Activated naive CD8-positive, alpha-beta T cell treated with anti-CD3 and anti-CD28 coated beads, Interleukin-2, amount 50 U/mL, for 24 hours (primary cell): ENCODE measurements around the gene RNASE8.
"Not testable (repeated sequence)": the region's sequence is repeated elsewhere in the genome, so short reads cannot be mapped to it uniquely, and the experiment has no call there.

Source experiments
- ATAC-seq: fragments of 150-1000 bp; cut with Tn5 transposase; one replicate; pipeline ENCODE4 v1.10.0; 2021
- DNase-seq: peaks from one replicate; pipeline ENCODE4 v3.0.0; 2021
- H3K27ac Mint-ChIP-seq: one replicate; pipeline ENCODE4 v1.8.0; 2021; ENCODE audit warnings: mild to moderate bottlenecking, mixed read lengths
- H3K27me3 Mint-ChIP-seq: one replicate; pipeline ENCODE4 v1.8.0; 2021; ENCODE audit warnings: mixed read lengths
- H3K36me3 Mint-ChIP-seq: one replicate; pipeline ENCODE4 v1.8.0; 2021; ENCODE audit warnings: low read depth, mixed read lengths
- H3K4me1 Mint-ChIP-seq: one replicate; pipeline ENCODE4 v1.8.0; 2021; ENCODE audit warnings: mixed read lengths
- H3K4me3 Mint-ChIP-seq: one replicate; pipeline ENCODE4 v1.8.0; 2021; ENCODE audit warnings: mild to moderate bottlenecking, moderate library complexity, mixed read lengths
- H3K9me3 Mint-ChIP-seq: one replicate; pipeline ENCODE4 v1.8.0; 2021; ENCODE audit warnings: mixed read lengths

Gene RNASE8

DNA sequence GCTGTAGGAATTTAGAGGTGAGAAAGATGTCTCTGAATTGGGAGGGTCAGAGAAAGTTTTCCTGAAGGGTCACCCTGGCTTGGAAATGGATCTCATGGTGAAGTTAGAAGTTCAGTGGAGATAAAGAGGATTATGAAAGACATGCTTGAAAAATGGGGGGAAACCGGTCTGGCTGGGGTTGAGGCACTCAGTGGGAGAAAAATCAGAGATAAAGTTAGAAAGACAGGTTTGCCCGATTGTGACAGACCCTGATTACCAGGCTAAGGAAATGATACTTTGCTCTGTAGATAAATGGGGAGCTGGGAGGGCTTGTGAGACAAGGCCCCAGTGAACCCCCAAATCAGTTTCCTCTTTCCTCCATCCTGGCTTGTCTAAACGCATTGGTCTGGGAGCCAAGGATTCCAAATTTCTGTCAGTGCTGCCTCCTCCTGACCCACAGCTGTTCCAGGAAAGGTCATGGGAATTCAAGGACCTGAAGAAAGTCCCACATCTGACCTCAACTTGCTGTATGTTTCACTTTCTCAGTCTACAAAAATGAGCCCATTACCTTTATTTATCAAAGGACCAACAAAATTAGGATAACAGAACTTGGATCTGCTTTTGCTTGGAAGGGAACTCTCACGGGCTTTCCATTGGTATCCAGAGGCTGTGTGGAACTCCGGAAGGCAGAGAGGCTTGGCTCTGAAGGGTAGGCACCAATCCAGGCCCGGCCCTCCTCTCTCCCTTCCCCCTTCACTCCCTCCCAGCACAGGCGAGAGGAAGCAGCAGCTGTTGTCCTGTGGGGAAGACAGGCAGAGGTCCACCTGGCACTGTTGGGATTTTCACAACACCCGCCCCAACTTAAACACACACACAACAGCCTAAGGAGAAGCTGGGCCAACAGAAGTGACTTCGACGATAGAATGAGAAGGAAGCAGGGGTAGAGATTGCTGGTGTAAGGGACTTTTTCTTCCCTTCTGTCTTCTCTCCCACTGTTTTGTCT is 18.9 kb upstream of the RNASE8 start:
- no peak overlapping the region for H3K27ac Mint-ChIP-seq
- H3K27me3 Mint-ChIP-seq, result peaks cover 10% of the 10 kb centered on the region
- ATAC-seq, result no peak
- no peak overlapping the region for H3K4me3 Mint-ChIP-seq
- no peaks in the 10 kb centered on the region for H3K36me3 Mint-ChIP-seq
- no peaks in the 10 kb centered on the region for H3K9me3 Mint-ChIP-seq
- no peak for DNase-seq
- peaks cover 2% of the 10 kb centered on the region for H3K4me1 Mint-ChIP-seq

DNA sequence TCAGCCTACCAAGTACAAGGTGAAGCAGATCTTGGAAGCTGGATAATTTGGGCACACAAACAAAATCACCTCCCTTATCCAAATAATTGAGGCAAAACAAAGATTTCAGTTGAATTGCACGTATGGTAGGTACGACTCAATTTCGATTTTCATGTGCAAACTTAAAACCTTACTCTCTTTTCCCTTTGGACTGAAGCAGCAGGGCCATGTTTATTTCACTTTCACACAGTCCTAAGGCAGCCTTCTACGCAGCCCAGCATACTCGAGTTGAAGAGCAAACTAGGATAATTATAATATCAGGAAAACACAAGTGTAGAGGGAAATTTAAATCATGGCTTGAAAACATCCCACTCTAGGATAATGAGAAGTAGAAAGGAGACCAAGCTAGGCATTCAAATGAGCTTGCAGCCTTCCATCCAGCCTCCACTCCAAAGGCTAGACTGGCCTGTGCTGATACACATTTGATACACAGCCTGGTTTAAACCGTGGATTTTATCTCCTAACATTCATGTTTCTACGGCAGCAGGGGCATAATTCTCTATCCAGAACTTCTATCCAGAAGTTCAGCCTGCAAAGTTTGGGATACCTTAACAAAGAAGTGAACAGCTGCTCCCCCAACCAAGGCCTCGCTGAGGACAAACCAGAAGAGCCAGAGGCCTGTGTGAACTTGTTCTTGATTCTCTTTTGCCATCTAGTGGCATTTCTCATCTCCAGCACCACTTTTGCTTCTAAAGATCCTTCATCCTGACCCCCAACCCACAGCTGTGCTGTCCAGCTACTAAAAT is 17.8 kb upstream of the RNASE8 start:
- no peak overlapping the region for H3K27ac Mint-ChIP-seq
- H3K4me3 Mint-ChIP-seq, result no peak overlapping the region
- no peaks in the 10 kb centered on the region for H3K36me3 Mint-ChIP-seq
- ATAC-seq, result peak; percentile 57
- DNase-seq, result no peak
- no peaks in the 10 kb centered on the region for H3K9me3 Mint-ChIP-seq
- peaks cover 7% of the 10 kb centered on the region for H3K4me1 Mint-ChIP-seq
- peaks cover 14% of the 10 kb centered on the region for H3K27me3 Mint-ChIP-seq

DNA sequence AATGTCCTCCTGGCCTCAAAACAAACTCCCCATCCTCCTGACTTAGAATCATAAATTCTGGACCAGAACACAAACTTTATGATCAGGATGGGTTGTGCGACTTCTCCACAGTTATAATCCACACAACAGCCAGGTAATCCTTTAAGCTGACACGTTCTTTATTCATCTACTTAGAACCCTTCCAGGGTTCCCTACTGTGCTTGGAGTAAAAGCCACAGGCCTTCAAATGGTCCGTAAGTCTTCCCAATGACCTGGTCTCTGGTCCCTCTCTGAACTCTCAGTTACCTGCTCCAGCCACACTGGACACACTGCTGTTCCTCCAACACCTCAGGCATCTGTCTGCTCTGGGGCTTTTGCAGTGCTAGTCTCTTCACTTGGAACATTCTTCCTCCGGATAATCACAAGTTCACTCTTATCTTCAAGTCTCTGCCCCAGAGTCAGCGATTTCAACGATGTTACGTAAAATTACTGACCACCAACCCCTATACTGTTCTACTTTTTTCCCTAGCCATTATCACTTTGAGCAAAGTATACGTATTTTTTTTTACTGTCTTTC is 17.2 kb upstream of the RNASE8 start:
- Mint-ChIP-seq H3K36me3 (no peaks in the 10 kb centered on the region), H3K9me3 (no peaks in the 10 kb centered on the region), H3K27ac (no peak overlapping the region), H3K27me3 (peaks cover 19% of the 10 kb centered on the region), H3K4me3 (no peak overlapping the region), H3K4me1 (peaks cover 7% of the 10 kb centered on the region)
- DNase-seq (no peak), ATAC-seq (no peak)

DNA sequence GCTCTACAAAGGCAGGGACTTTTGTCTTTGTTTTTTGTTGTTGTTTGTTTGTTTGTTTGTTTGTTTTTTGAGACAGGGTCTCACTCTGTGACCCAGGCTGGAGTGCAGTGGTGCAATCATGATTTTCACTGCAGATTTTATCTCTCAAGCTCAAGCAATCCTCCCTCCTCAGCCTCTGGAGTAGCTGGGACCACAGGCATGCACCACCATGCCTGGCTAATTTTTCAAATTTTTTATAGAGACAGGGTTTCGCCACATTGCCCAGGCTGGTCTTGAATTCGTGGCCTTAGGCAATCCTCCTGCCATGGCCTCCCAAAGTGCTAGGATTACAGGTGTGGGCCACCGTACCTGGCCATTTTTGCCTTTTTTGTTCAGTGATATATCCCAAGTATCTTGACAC is 16.7 kb upstream of the RNASE8 start:
- not testable (repeated sequence) for H3K36me3 Mint-ChIP-seq, H3K27ac Mint-ChIP-seq, DNase-seq, H3K9me3 Mint-ChIP-seq, ATAC-seq, H3K4me1 Mint-ChIP-seq, H3K4me3 Mint-ChIP-seq
- H3K27me3 Mint-ChIP-seq, result peaks cover 19% of the 10 kb centered on the region

DNA sequence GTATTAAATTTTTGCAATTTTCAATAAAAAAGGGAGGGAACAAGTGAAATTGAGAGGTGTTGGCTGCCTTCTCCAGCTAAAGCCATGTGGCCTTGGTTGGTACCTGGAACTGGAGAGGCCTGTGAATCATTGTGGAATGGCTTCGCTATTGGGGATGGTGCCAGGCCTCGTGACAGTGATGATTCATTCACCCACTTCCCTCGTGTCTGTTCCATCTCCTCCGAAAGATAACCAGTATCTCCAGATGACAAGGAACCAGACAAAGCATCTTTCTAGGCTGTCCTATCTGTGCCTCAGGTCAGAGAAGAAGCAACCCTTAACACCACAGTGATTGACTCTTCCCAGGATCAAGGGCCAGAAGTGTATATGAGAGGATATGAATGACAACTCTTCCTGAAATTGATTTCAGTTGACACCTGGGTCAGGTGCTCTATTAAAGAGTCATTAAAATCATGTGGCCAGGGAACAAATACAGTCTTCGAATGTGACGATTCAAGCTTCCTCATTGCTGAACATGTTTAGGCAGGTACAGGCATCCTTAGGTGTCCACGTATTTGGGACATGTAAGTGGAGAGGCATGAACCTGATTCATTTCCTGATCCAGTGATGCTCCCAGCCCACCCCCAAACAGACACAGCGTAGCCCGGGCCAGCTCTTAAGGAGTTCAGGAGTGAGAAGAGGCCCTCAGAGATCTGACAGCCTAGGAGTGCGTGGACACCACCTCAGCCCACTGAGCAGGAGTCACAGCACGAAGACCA is 15.8 kb upstream of the RNASE8 start, which contains the start of gene RNASE7:
Gene RNASE7, plus strand, starts transcription at position 687 of the 758 bp plus-strand sequence. CDS start 631 bp downstream, outside the sequence.
- ATAC-seq (no peak), DNase-seq (no peak)
- no peak within 1 kb of the TSS for H3K4me3 Mint-ChIP-seq
- no peaks in the 10 kb centered on the region for H3K36me3 Mint-ChIP-seq
- peaks cover 7% of the 10 kb centered on the region for H3K4me1 Mint-ChIP-seq
- no peaks in the 10 kb centered on the region for H3K9me3 Mint-ChIP-seq
- H3K27me3 Mint-ChIP-seq, result peaks cover 19% of the 10 kb centered on the region
- no peak within 1 kb of the TSS for H3K27ac Mint-ChIP-seq

DNA sequence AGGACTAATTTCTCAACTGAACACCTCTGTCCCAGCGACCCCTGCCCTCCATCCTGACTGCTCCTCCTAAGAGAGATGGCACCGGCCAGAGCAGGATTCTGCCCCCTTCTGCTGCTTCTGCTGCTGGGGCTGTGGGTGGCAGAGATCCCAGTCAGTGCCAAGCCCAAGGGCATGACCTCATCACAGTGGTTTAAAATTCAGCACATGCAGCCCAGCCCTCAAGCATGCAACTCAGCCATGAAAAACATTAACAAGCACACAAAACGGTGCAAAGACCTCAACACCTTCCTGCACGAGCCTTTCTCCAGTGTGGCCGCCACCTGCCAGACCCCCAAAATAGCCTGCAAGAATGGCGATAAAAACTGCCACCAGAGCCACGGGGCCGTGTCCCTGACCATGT is 14.7 kb upstream of the RNASE8 start:
- no peak for ATAC-seq

DNA sequence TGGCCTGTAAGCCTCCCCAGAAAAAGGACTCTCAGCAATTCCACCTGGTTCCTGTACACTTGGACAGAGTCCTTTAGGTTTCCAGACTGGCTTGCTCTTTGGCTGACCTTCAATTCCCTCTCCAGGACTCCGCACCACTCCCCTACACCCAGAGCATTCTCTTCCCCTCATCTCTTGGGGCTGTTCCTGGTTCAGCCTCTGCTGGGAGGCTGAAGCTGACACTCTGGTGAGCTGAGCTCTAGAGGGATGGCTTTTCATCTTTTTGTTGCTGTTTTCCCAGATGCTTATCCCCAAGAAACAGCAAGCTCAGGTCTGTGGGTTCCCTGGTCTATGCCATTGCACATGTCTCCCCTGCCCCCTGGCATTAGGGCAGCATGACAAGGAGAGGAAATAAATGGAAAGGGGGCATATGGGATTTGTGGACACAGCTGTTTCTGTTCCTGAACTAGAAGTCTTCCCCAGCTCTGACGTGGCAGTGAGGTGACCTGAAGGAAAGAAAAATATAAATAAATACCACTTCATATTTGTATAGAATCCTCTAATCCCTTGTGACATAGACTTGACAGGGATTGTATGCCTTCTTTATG is 14.1 kb upstream of the RNASE8 start:
- no peak for ATAC-seq
- no peak overlapping the region for H3K4me3 Mint-ChIP-seq
- H3K4me1 Mint-ChIP-seq, result peaks cover 7% of the 10 kb centered on the region
- no peak for DNase-seq
- no peaks in the 10 kb centered on the region for H3K36me3 Mint-ChIP-seq
- no peaks in the 10 kb centered on the region for H3K9me3 Mint-ChIP-seq
- peaks cover 21% of the 10 kb centered on the region for H3K27me3 Mint-ChIP-seq
- H3K27ac Mint-ChIP-seq, result no peak overlapping the region

More for the DNA sequence above, 14.7 kb upstream of the RNASE8 start:
- H3K9me3 Mint-ChIP-seq, result no peaks in the 10 kb centered on the region
- peaks cover 7% of the 10 kb centered on the region for H3K4me1 Mint-ChIP-seq
- no peaks in the 10 kb centered on the region for H3K36me3 Mint-ChIP-seq
- DNase-seq, result no peak
- no peak overlapping the region for H3K27ac Mint-ChIP-seq
- H3K4me3 Mint-ChIP-seq, result no peak overlapping the region
- H3K27me3 Mint-ChIP-seq, result peaks cover 21% of the 10 kb centered on the region

DNA sequence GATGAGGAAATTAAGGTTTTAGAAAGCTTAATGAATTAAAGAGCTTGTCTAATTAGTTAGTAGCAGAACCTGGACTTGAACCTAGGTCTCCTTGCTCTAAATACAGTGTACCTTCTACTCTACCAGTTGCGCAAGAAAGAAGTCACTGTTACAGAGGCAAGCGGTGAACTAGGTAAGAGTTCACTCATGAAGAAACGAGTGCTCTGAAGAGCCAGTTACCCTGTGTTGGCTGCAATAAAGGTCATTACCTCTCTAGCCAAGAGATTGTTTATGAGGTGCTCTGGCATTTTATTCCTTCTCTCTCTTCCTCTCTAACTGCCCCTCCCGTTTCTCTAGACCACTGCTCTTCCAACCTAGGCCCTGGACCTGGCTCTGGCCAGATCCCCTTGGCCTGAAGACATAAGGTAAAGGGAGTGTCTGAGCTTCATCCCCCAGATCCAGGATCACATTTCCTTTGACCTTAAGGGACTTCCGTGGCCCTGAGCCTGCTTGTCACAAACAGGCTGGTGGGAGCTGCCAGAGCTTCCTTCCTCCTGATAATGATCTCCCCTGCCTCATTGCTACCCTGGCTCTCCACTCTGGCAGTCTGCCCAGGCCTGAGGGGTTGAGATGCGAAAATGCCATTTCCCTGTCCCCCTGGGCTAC is 13.5 kb upstream of the RNASE8 start:
- peaks cover 23% of the 10 kb centered on the region for H3K27me3 Mint-ChIP-seq
- DNase-seq, result no peak
- H3K4me3 Mint-ChIP-seq, result no peak overlapping the region
- no peak for ATAC-seq
- H3K9me3 Mint-ChIP-seq, result no peaks in the 10 kb centered on the region
- H3K4me1 Mint-ChIP-seq, result peaks cover 7% of the 10 kb centered on the region
- no peak overlapping the region for H3K27ac Mint-ChIP-seq
- H3K36me3 Mint-ChIP-seq, result no peaks in the 10 kb centered on the region

DNA sequence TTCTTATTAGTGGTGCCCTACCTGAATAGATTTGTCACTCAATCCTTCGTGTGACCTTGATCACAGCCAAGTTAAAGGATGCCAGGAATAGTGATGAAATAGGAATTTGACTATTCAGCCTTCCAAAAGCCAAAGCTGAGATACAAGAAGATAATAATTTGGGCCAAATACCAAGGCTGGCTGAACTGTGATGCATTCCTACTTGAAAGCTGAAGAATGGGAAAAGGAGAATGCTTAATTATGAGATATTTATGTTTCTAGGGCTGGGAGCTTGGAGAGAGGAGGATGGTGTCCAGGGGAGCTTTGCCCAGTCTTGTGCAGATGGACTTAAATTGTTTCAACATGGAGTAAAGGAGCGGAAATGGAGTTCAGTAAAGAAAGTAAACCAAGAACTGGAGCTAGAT is 10.2 kb upstream of the RNASE8 start:
- DNase-seq (no peak), ATAC-seq (no peak)
- Mint-ChIP-seq H3K27me3 (peaks cover 16% of the 10 kb centered on the region), H3K9me3 (no peaks in the 10 kb centered on the region), H3K4me1 (peaks cover 7% of the 10 kb centered on the region), H3K27ac (no peak overlapping the region), H3K36me3 (no peaks in the 10 kb centered on the region), H3K4me3 (no peak overlapping the region)

DNA sequence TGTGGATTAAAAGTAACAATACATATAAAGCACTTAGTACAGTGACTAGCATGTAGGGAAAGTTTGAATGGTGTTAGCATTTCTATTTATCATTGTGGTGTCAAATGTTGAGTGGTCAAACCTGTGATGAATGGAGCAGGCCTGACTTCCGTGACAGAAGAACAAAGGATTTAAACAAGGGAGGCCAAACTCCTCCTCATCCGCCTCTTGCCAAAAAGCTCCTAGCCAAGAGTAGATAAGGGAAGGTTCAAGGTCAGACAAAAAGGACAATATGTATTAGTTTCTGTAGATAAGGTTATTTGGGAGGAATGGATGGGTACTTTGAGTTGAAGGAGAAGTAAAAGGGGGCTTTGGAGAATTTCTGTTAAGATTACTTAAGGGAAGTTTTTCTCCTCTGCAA is 9.0 kb upstream of the RNASE8 start:
- H3K36me3 Mint-ChIP-seq, result no peaks in the 10 kb centered on the region
- H3K27ac Mint-ChIP-seq, result no peak overlapping the region
- H3K4me3 Mint-ChIP-seq, result no peak overlapping the region
- H3K4me1 Mint-ChIP-seq, result peaks cover 5% of the 10 kb centered on the region
- no peak for DNase-seq
- no peak for ATAC-seq
- peaks cover 15% of the 10 kb centered on the region for H3K27me3 Mint-ChIP-seq
- H3K9me3 Mint-ChIP-seq, result no peaks in the 10 kb centered on the region

DNA sequence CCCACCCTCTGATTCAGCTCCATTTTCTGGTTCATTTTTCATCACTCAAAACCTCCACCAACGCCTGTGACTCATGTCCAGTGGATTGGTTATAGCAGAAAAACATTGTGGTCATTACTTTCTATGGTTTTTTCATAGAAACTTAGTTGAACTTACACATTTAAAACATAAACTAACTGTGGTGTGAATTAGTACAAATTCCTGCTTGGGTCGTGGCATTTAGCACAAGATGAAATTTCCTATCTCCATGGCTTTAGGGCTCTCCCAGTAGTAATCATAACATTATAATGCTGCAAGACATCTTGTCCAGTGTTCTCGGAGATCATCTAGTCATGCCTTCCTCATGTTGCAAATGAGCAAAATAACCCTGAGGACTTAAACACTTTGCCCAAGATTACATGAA is 8.3 kb upstream of the RNASE8 start:
- no peak overlapping the region for H3K4me3 Mint-ChIP-seq
- ATAC-seq, result no peak
- no peaks in the 10 kb centered on the region for H3K36me3 Mint-ChIP-seq
- DNase-seq, result no peak
- H3K27ac Mint-ChIP-seq, result no peak overlapping the region
- peaks cover 15% of the 10 kb centered on the region for H3K27me3 Mint-ChIP-seq
- H3K4me1 Mint-ChIP-seq, result peaks cover 3% of the 10 kb centered on the region
- H3K9me3 Mint-ChIP-seq, result no peaks in the 10 kb centered on the region

DNA sequence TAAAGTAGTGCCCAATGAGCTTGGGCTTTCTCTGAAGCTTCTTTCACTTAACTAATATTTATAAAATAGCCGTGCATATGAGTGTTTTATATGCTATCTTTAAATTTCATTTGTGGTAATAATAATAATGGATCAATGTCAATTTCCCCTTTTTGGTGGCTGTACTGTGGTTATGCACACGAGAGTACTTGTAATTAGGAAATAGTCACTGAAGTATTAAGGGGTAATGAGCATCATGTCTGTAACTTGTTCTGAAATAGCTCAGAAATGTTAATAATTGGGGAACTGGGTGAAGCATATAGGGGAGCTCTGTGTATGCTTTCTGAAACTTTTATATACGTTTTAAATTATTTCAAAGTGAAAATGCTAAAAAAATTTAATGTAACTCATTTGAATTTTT is 7.0 kb upstream of the RNASE8 start:
- Mint-ChIP-seq H3K4me1 (no peaks in the 10 kb centered on the region), H3K27ac (no peak overlapping the region), H3K27me3 (peaks cover 6% of the 10 kb centered on the region), H3K36me3 (no peaks in the 10 kb centered on the region), H3K4me3 (no peak overlapping the region), H3K9me3 (no peaks in the 10 kb centered on the region)
- no peak for DNase-seq
- ATAC-seq, result no peak

DNA sequence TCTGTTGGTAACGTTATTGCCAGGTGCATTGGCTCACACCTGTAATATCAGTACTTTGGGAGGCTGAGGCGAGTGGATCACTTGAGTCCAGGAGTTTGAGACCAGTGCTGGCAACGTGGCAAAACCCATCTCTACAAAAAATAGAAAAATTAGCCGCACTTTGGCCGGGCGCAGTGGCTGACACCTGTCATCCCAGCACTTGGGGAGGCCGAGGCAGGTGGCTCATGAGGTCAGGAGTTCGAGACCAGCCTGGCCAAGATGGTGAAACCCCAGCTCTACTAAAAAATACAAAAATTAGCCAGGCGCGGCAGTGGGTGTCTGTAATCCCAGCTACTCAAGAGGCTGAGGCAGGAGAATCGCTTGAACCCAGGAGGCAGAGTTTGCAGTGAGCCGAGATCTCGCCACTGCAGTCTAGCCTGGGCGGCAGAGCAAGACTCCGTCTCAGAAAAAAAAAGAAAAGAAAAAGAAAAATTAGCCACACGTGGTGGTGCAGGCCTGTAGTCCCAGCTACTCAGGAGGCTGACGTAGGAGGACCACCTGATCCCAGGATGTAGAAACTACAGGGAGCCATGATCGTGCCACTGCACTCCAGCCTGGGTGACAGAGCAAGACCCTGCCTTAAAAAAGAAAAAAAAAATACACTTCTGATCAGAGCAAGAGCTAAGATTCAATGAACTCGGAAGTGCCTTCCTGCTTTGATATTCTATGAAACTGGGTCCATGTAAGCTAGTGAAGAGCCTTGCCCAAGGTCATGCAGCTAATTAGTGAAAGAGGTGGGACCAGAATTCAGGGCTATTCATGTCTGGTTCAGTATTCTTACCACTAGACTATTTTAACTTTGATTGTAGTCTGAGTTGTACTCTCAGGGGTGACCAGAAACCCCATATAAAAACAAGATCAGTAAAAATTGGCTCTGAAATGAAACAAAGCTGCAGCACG is 4.2 kb upstream of the RNASE8 start:
- H3K27me3 Mint-ChIP-seq, result peaks cover 6% of the 10 kb centered on the region
- H3K27ac Mint-ChIP-seq, result no peak overlapping the region
- no peaks in the 10 kb centered on the region for H3K36me3 Mint-ChIP-seq
- no peak overlapping the region for H3K4me3 Mint-ChIP-seq
- no peaks in the 10 kb centered on the region for H3K4me1 Mint-ChIP-seq
- DNase-seq (no peak), ATAC-seq (no peak)
- H3K9me3 Mint-ChIP-seq, result no peaks in the 10 kb centered on the region
